ENCODE data around the gene CREB5.

GRCh38 chr7:28500138-28500537 lies 87.8 kb downstream of the CREB5 start:
- TF ChIP-seq CTCF (IDR thresholded peaks at IDR 0.05) = no peak
- no peak for TF ChIP-seq POLR2AphosphoS5 (IDR thresholded peaks at IDR 0.05)
- TF ChIP-seq POLR2A (IDR thresholded peaks at IDR 0.05) = no peak

All from breast epithelium (tissue), 3 donors.